GM19351 (cell line): ENCODE results near the gene NUP58.
"Not testable (repeated sequence)": the region's sequence is repeated elsewhere in the genome, so short reads cannot be mapped to it uniquely, and the experiment has no call there.

Source experiments
- ATAC-seq: cut with Tn5 transposase; IDR thresholded peaks from one replicate; pipeline ENCODE4 v1.9.1; 2021; ENCODE audit warnings: mild to moderate bottlenecking, moderate library complexity; ENCODE audit not compliant: unreplicated experiment

Gene NUP58

DNA sequence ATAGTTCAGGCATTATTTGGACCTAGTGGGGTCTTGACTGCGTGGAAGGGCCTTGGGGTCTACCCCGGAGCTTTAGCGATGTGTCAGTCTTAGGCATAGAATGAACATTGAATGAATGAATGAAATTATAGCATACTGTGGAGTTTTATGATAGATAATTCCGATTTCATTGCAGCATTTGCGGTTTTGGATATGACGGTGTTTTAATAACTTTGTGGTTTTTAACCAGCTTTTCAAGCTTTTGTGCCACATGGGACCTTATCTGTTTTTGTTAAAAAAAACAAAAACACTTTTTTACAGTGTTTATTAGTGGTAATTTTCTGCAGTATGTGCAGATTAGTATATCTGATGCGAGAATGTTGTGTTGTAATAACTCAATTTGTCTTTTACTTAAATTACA, 696 bp downstream of the NUP58 start:
- ATAC-seq, result no peak

DNA sequence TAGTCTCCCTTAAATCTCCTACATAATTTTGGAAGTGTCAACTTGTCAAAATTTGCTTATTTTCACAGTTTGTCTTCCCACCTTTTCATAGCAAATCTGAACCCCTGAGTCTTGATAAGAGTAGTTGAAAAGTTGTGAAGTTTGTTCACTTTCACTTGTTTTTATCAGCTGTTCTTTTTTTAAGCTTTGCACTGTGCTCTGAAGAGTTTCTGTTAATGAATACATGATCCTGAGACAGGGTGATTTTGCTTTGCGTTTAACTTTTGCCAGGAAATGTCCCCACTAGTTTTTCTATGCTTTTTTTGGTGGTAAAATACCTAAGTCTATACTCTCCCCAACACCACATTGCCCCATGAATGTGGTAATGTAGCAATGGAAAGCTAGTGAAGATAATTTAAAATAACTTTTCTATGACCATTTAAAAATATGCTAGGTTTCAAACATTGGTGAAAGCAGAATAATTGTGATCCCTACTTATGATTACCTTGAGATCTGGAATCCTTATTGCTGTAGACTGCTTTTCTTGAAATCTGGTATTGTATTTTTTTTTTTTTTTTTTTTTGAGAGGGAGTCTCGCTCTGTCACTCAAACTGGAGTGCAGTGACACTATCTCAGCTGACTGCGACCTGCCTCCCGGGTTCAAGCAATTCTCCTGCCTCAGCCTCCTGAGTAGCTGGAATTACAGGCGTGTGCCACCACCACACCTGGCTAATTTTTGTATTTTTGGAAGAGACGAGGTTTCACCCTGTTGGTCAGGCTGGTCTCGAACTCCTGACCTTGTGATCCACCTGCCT, 5.4 kb downstream of the NUP58 start:
- ATAC-seq, result no peak

DNA sequence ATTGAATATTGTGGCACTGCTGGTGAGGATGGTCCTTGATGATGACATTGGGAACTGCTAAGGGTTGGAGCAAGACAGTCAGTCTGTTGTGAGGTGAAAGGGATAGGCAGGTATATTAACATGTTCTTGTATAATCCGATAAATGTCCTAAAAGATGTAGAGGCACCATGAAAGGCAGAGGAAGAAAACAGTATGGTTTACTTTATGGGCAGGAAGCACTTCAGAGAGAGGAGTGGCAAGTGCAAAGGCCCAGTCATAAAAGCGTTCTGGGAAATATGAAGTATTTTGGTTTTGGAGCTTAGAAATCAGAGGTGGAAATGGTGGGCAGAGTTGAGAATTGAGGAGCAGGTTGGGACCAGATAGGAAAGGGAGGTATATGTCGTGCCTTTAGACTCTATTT, 9.5 kb downstream of the NUP58 start:
- no peak for ATAC-seq

DNA sequence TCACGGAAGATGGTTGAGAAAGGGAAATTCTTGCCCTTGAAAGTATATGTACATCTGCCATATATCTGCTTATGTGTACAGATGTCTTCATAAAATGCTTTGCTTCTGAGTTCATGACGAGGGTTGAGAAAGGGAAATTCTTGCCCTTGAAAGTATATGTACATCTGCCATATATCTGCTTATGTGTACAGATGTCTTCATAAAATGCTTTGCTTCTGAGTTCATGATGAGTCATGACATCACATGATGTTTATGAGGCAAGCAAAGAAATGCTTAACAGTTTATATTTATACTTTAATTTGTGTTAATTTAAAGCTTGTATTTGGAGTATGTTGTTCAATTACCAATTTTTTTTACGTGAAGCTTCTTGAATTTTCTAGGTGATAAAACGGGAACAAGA, 17.5 kb downstream of the NUP58 start:
- ATAC-seq, result not testable (repeated sequence)

DNA sequence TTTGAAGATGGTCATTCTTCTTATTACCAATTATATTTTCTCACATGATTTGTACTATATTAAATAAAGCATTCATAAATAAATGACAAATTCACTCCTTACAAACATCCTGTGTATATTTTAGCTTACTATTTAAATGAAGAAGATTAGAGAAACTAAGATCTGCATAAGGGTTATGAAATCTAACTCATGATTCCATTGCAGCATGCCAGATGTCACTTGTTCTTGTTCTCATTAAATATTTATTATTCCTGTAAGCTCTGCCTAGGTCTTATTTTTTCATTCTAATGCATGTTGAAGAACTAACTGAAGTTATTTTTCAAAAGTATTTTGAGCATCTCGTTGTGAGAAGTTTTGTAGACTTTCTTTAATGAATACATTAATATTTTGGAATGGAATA, 18.3 kb downstream of the NUP58 start:
- no peak for ATAC-seq

DNA sequence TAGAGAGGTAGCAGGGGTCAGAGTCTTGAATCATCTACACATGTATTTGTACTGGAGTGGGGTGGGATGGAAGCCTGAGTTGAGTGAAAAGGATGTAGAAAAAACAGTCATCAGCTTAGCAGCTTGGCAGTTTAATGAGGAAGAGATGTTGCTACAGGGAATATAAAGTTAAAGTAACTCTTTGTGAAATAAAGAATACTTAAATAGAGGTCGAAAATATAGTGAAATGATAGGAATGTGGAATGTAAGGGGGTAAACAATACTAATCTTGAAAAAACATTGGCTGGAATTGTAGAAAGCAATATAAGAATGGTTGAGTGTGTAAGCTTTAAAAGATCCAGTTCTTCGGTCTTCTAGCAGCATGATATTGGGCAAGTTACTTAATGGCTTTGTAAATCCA, 22.7 kb downstream of the NUP58 start:
- ATAC-seq, result no peak

DNA sequence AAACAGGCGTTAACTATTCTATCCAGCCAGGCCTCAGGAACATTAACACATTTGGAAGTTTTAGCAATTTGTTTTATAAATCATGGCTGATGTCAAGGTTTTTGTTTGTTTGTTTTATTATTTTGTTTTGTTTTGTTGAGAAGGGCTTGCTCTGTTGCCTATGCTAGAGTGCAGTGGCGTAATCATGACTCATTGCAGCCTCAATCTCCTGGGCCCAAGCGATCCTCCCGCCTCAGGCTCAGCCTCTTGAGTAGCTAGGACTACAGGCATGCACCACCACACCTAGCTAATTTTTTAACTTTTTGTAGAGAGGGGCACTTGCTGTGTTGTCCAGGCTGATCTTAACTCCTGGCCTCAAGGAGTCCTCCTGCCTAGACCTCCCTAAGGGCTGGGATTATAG, 28.3 kb downstream of the NUP58 start:
- ATAC-seq, result no peak

DNA sequence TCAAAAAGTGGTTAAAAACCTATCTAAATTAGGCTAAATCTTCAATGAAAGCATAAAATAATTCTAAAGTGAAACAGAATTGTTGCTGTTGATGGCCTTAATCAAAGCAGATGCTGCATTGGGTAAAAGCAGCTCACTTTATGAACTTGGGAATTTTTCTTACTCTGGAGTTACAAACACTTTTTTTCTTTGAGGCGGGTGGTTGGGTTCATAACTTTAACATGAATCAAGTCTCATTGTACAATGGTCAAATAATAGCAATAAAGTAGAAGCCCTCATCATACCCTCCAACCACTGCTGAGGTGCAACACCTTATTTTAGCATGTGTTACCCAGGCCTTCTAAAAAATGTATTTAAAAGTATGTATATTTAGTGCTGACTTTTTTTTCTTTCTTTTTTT, 29.1 kb downstream of the NUP58 start:
- no peak for ATAC-seq

DNA sequence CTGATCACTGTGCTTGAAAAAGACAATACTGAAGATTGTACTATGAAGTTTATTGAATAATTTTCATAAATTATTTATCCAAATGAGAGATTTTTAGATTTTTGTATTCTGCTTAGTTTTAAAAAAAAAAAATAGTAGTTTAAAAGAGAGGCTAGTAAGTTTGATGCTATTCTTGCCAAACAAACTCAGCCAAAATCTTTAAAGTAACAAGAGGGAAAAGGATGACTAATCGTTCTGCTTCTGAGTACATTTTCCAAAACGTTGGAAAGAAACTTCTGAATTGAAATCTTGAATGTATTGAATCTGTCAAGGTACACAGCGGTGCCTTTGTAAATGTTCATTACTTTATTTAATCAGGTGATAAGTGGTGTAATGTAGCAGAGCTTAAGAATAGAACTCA, 34.4 kb downstream of the NUP58 start:
- ATAC-seq, result no peak

DNA sequence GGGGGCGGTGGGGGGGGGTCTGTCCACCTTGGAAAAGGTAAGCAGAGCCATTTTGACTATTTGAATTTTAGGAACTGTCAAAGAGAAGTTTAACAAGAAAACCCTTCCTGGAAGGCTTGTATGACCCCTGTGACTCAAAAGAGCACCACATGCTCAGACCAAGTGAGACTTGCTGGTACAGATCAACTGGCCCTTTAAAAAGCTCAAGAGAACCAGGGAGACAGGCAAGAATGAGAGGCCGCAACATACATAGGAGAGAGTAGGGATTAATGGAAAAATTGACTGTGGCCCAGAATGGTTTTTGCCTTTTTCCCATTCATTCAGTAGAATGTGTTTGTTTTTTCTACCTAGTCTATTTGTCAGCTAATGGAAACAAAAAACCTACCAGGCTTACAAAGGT, 44.2 kb downstream of the NUP58 start:
- ATAC-seq, result no peak

DNA sequence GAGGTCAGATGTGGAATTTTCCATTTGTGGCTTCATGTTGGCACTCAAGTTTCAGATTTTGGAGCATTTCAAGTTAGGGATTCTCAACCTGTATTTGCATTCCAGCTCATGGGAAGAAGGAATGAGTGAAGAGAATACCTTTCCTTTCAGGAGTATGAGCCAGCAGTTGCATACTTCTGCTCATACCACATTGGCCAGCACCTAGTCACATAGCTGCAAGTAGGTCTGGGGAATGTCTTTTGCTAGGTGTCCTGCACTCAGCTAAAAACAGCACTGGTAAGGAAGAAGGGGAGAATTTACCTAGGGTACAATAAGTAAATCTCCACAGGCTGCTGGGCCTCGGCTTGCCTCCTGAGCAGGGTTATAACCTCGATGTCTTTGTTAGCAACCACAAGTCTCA, 45.7 kb downstream of the NUP58 start:
- ATAC-seq, result no peak

DNA sequence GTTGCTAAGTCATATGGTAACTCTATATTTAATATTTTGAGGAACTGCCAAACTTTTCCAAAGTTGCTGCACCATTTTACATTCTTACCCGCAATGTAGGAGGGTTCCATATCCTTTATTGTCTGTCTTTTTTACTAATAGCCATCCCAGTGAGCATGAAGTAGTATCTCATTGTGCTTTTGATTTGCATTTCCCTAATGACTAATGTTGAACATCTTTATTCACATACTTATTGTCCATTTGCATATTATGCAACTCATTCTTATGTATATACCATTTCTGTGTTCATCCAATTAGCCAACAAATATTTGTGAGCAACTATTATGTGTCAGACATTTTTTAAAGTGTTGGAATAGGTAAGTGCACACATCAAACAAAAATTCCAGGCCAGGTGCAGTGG, 50.0 kb downstream of the NUP58 start:
- no peak for ATAC-seq

DNA sequence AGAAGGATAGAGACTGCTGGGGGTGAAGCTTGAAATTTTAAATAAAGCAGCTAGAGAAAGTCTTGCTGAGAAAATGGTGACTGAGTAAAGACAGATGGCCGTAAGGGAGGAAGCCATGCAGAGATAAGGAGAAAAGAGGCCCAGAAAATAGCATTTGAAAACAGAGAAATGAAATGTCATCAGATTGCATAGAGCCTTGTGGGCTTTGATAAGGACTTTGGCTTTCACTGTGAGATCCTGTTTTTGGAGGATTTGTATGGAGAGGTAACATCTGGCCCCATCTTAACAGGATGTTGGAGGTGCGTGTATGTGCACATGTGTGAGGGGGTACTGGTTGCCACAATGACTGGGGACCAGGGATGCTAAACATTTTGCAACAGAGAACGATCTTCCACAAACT, 50.8 kb downstream of the NUP58 start:
- no peak for ATAC-seq

DNA sequence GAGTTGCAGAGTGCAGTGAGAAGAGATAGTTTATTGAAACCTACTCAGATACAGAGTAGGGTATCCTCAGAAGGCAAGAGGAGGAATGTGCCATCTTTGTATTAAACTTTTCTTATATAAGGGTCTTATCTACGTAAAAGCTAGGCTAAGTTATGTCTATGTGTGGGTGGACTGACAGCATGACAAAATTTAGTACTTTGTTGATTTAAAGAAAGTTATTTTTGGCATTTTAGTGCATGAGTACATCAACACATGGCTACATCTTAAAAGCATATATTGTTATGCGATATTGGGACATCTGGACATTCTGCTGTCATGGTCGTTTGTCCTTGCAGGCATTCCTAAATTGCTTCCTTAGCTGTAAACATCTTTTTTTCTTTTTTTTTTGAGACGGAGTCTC, 51.4 kb downstream of the NUP58 start:
- ATAC-seq, result no peak

DNA sequence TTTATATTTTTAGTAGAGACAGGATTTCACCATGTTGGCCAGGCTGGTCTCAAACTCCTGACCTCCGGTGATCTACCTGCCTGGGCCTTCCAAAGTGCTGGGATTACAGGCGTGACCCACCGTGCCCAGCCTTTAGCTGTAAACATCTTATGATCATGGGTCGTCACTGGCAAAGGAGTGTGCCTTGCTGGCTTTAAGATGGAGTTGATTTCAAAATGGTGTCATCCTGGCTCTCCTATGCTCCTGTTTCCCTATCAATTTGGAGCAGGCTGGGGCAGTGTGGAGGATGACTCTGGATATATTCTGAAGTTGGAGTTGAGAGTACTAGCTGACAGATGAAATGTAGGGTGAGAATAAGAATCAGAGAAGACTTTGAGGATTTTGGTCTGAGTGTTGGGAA, 51.9 kb downstream of the NUP58 start:
- ATAC-seq, result no peak

DNA sequence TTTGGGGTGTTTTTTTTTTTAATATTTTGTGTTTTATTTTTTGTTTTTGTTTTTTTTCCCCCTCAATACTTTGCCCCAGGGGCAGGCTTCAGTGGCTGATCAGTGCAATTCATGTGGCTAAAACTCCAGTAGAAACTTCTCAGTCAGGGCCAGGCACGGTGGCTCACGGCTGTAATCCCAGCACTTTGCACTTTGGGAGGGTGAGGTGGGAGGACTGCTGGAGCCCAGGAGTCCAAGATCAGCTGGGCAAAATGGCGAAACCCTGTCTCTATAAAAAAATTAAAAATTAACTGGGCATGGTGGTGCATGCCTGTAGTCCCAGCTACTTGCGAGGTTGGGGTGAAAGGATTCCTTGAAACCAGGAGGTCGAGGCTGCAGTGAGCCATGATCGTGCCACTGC, 53.0 kb downstream of the NUP58 start:
- ATAC-seq, result no peak

DNA sequence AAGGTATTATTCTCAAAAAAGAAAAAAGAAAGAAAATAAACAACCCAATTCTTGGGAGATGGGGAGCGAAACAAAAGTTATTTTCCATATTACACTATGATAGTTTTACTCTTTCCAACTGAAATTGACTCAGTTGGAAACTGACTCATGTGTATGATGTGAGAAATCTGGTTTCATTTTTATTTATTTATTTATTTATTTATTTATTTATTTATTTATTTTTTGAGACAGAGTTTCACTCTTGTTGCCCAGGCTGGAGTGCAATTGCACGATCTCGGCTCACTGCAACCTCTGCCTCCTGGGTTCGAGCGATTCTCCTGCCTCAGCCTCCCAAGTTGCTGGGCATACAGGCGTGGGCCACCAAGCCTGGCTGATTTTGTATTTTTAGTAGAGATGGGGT, 59.0 kb downstream of the NUP58 start:
- ATAC-seq, result not testable (repeated sequence)

DNA sequence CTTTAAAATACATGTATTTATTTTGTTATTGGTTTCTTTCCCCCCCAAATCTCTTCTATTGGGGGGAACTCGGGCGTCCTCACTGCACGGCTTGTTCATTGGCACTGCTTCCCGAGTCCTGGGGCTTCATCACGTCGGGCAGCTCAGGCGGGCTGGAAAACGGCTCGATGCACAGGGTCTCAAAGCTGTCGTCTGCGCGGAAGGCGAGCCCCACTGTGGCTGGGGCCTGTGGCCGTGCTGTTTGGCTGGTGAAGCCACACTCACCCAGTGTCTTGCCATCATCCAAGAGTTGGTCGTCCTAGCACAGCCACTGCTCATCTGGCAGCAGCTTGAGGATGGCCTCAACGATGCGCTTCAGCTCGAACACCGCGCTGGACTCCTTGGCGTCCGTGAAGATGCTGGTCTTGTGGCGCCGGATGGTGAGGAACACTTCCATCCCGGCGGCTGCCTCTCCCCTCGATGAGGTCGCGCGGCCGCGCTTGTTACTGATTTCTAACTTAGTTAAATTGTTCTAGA, 64.4 kb downstream of the NUP58 start:
- ATAC-seq, result no peak

DNA sequence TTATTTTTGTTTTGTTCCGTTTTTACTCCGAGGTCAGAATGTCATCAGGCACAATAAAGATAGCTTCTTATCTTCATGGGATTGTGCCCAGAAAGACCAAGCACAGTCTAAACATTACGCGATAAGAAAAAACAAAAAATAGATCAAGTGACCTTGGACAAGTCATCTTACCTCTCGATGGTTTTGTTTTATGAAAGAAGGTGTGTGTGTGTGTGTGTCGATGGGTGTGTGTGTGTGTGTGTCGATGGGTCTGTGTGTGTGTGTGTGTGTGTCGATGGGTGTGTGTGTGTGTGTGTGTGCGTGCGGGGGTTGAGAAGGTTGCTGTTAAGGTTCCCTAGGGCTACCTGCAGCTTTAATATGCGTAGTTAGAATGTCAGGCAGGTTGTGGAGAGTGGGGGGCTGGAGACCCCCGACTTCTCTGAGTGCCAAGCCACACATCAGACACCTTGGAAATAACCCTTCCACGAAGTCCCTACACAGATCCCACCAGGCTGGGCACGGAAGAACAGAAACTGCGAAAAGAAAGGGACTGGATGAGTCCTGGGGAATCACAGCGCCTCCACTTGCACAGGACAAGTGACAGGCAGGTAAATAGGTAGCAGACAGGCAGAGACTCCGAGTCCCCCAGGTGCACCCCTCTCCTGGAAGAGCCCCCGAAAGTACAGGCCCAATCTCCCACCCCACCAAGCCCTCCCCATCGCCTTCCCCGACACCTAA, 69.9 kb downstream of the NUP58 start:
- no peak for ATAC-seq

DNA sequence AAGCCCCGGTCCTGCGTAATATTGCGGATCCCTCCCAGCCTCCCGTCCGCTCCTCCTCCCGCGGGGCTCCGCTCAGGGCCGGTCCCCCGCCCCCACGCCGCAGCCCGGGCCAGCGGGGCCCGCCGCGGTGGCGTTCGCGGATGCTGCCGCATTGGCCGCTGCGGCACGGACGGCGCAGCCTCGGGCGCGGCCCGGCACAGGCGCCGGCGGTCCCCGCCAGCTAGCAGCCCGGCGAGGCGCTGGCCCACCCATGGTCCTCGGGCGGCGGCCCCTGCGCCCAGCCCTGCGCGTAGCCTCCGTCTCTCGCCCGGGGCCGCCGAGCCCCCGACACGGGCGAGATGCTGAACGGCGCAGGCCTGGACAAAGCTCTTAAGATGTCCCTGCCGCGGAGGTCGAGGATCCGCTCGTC, 70.5 kb downstream of the NUP58 start, which contains the start of gene ATP8A2:
Gene ATP8A2, plus strand, starts transcription at position 100 of the 409 bp plus-strand sequence. Its CDS starts 239 bp downstream, at position 339.
- ATAC-seq, result no peak

DNA sequence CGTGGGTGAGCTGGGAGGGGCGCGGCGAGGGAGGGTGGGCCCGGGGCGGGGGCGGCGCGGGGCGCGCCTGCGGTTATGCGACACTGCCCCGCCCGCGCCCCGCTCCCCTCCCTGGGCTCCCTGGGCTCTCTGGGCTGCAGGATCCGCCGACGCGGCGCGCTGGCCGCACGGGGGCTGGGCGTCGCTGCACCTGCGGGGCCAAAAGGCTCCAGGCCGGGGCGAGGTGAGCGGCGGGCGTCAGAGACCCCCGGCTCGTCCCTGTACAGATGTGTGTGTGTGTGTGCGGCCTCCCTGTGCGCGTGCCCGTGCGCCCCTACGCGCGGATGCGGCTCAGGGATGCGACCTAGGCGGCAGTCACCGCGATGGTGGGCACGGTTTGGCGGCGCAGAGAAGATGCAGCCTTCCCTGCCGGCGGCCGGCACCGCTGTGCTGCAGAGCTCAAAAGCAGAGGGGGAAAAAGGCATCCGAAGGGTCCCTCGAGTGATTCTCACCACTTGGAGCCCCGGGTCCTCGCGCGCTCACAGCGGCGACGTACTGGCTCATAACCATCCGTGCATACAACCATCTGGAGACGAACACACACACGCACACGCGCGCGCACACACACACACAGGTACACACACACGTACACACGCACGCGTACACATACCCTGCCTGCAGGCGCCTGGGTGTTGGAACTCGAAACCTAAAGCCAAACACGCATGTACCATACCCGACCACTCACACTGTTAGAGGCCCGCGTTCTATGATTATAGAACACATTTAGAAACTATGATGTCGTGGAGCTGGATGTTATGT, 71.1 kb downstream of the NUP58 start:
- no peak for ATAC-seq
